GM21390 (cell line): ENCODE results near the gene GRP.
"Not testable (repeated sequence)": the region's sequence is repeated elsewhere in the genome, so short reads cannot be mapped to it uniquely, and the experiment has no call there.

ENCODE experiments used
- ATAC-seq: cut with Tn5 transposase; IDR thresholded peaks from one replicate; pipeline ENCODE4 v1.9.1; 2021; ENCODE audit not compliant: unreplicated experiment

GRP gene

DNA sequence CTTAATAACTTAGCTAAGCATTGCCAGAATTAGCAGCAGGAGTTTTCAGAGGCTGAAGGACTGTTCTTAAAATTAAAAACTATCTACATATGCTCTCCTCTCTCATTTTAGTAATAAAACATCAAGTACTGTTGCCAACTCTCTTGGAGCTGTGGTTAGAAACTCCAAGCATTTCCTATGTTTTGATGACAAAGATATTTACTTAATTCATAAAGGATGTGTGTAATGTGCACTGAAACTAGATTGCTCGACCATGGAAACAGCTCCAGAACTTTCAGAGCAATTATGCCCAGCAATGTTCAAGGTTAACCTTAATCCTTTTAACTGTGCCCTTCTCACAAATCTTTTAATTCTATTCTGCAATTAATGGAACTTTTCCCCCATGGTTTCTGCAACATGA lies 8.4 kb downstream of the GRP start:
- ATAC-seq = no peak

DNA sequence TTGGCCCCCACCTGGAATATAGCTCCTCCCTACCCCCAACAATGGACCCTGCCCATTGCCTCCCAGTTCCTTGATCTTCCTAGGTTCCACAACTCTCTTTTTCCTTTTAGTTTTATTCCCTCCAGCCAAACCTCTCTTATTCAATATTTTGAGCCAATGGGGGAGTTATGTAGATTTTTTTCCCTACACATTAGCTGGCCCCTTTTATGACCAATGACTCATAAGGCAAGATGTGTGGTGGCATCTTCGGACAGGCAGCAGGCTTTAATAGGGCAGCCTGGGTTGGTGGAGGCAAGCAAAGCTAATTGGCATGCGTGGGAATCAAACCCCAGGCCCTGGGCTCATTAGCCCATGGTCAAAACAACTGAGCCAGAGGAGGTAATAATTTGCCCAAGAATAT lies 9.2 kb downstream of the GRP start:
- ATAC-seq = no peak

DNA sequence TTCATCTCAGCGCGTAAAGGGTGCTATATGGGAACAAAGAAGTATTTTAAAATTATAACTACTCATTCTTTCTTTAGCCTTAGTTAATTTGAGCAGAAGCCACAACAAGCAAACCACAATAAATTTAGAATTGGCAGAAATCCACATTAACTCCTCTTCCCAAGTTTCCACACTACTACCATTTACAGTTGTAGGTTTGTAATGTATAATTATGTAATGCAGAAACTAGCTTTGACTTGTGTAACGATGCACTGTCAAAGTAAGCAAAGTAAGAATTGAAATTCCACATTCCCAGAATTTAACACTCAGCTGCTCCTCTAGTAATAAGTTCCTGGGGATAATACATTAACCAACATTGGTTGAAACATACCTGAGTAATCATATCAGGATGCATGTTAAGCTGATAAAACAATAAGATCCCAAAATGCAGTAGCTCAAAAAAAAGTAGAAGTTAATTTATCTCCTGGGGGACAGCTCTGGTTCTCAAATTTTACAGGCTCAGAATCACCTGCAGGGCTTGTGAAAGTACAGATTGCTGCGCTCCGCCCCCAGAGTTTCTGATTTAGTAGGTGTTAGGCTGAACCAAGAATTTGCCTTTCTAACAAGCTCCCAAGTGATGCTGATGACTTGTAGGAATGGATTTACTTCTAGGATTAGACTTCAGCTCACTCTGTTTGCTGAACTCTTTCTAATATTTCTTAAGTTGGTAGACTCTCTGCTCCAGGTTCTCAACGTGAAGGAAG lies 9.9 kb downstream of the GRP start:
- ATAC-seq = no peak

DNA sequence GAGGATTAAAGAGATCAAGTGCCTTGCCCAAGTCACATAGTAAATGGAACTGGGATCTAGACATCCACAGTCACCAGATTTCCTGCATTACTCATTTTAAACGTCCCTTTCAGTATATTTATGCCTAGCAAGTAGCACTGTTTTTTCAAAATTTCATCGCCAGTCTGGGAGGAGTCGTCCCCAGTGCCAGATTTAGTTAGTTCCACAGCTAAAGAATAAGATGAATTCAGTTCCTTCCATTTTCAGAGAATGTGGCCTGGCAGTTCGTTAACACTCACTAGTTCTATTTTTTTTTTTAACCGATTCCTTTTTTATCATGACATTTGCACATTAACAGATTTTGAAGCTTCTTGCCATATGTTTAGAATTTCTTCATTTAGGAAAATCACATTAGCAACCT lies 11.2 kb downstream of the GRP start:
- no peak for ATAC-seq

DNA sequence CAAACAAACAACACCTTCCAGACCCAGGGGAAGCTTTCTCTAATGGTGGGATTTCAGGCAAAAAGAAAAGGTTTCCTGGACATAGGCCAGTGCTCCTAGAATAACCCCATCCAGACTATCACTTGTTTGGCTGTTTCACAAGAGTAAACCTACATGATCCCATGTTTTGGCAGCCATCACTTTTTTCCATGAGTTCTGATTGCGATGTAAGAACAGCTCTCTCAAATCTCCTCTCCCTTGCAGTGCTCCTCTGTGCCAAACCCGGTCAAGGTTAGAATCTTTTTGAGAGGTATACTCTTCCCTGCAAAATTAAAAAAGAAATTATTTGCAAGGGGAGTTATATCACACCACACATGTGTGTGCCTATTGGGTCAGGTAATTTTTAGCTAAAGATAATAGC lies 11.9 kb downstream of the GRP start:
- ATAC-seq = no peak

DNA sequence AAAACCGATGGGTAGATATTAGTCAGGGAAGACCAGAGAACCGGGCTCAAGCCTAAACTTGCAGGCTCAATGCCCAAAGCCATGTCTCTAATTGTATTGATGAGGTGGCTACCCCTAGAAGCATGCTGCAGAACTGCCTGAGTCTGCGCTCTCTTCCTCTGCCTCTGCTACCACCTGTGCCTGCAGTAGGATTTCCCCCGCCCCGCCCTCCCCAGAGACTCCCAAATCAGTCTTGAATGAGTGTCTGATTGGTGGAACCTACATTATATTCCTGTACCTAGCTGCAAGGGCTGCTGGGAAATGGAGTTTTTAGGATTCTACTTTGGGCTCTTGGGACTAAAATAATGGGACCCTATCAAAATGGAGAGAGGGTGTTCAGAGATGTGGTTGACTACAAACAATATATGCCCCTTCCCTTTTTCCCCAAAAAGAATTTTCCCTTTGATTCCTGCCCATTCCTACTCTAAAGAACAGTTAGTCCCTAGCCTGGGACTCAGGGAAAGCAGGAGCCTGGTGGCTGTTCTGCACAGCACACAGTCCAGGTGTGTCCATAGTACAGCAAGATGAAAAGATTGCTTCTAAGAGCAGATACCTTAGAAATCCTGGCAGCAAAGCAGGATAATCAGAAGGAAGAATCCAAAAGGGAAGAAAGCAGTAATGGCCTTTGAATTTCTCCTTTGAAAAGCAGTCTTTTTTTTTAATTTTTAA lies 12.5 kb downstream of the GRP start:
- no peak for ATAC-seq

DNA sequence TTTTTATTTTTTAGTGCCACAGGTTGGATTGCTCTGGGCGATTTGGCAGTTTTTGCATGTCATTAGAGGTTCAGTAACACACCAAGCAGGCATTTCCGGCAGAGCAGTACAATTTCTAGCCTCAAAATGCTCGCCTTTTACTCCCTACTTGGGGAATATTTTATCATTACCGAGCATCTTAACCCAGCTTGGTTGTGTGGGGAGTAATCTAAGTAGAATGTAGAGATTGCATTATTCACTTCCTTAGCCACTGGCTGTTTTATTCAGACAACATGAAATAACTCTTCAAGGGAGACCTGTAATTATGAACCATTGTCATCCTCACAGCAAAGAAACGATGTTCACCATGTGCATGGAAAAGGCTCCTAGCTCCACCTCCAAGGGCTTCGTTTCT lies 13.1 kb downstream of the GRP start:
- ATAC-seq = no peak

DNA sequence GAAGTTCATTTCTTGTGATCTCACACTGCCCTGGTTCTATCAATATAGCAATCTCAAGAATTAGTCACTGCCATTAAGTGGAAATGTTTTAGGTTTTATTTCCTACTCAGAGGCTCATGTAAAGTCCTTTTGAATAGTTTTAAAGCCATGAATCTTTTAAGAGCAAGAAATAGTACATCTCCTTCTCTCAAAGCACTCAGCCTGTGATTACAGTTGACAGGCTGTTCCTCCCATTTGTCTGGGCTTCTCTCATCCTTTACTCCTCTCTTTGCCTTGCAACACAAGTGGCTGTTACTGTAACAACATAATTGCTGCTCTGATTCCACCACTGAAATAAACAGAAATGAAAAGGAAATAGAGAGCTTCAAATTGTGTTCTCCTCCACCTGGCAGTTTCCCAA lies 18.4 kb downstream of the GRP start:
- no peak for ATAC-seq

DNA sequence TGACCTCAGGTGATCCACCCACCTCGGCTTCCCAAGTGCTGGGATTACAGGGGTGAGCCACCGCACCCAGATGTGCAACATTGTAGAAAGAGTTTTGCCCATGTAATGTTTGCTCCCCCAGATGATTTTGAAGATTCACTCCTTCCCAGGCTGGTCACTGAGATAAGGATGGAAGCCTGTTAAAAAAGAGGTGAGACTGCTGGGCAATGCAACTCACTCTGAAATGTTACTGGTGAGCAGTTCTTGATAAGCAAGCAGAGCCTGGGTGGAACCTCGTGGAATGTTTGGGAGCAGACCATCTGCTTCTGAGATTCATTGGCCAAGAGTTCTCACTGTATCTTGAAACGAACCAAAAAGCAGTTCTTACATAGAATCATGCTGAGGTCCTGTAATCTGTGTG lies 19.7 kb downstream of the GRP start:
- no peak for ATAC-seq

DNA sequence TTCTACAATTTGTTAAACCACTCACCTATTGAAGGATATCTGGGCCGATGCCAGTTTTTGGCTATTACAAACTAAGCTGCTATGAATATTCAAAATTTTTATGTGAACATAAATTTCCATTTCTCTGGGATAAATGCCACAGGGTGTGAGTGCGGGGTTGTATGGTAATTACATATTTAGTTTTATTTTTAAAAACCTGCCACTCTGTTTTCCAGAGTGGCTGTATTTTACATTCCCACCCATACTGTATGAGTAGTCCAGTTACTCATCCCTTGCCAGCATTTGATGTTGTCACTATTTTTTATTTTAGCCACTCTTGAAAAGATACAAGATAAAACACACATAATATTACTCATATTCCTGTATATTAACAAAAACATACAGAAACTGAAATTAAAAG lies 22.9 kb downstream of the GRP start:
- ATAC-seq = no peak

DNA sequence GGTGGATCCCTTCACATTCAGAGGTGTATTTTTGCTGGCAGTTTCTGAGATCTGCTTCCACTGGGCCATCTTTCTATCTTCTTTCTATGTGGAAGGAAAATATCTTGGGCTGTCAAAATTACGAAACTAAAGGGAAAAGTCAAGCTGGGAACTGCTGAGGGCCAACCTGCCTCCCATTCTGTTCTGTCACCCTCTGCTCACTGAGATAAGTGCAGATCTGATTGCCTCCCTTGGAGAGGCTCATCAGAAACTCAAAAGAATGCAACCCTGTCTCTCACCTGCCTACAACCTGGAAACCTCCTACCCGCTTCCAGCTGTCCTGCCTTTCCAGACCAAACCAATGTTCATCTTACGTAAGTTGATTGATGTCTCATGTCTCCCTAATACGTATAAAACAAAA lies 26.8 kb downstream of the GRP start:
- ATAC-seq = no peak

DNA sequence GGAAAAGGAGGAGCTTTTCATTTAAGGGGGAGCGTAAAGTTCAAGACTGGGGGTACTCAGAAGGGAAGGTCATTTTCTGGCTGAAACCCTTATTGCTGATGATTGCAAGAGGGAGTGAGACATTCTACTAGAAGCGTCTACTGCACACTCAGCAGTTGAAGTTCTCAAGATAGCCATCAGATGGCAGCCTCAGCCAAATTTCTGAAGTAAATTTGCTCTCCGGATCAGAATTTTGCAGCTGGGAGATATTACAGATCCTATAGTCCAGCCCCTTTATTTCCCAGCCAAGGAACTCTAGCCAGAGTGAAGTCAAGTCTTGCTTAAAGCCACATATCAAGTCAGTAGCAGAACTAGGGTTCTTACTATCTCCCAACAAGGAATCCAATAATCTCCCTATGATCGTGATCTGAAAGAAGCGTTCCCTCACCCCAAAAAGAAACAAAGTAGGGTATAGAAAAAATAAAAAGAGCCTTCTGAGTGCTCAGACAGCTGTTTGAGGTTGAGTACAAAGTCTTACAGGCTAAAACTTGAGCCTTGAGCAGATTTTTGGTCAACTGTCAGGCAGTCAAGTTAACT lies 29.3 kb downstream of the GRP start:
- ATAC-seq = no peak

DNA sequence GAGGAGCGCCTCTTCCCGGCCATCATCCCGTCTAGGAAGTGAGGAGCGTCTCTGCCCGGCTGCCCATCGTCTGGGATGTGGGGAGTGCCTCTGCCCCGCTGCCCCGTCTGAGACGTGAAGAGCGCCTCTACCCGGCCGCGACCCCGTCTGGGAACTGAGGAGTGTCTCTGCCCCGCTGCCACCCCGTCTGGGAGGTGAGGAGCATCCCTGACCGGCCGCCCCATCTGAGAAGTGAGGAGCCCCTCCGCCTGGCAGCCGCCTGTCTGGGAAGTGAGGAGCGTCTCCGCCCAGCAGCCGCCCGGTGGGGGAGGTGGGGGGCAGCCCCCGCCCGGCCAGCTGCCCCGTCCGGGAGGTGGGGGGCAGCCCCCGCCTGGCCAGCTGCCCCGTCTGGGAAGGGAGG lies 35.5 kb downstream of the GRP start:
- not testable (repeated sequence) for ATAC-seq

DNA sequence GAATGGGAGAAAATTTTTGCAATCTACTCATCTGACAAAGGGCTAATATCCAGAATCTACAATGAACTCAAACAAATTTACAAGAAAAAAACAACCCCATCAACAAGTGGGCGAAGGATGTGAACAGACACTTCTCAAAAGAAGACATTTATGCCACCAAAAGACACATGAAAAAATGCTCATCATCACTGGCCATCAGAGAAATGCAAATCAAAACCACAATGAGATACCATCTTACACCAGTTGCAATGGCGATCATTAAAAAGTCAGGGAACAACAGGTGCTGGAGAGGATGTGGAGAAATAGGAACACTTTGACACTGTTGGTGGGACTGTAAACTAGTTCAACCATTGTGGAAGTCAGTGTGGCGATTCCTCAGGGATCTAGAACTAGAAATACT lies 41.9 kb downstream of the GRP start:
- not testable (repeated sequence) for ATAC-seq

DNA sequence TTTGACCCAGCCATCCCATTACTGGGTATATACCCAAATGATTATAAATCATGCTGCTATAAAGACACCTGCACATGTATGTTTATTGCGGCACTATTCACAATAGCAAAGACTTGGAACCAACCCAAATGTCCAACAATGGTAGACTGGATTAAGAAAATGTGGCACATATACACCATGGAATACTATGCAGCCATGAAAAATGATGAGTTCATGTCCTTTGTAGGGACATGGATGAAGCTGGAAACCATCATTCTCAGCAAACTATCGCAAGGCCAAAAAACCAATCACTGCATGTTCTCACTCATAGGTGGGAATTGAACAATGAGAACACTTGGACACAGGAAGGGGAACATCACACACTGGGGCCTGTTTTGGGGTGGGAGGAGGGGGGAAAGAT lies 42.3 kb downstream of the GRP start:
- ATAC-seq = not testable (repeated sequence)

DNA sequence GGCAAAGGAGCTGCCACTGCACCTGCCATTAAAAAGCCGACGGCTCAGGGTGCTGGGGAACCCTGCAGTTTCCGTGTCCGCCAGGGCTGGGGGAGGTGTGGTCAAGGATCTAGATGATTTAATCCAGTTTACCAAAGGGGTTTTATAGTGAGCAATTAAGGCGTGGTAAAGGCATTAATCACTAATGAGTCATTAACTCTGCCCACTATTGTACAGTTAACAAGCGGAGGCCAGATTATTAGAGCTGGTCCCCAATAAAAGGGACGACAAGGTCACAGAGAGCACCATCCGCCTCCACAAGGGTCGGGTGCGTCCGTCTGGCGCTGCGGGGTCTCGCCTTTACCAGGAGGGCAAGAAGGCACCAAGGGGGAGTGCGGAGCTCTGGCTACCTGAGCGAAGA lies 43.7 kb downstream of the GRP start:
- ATAC-seq = no peak

DNA sequence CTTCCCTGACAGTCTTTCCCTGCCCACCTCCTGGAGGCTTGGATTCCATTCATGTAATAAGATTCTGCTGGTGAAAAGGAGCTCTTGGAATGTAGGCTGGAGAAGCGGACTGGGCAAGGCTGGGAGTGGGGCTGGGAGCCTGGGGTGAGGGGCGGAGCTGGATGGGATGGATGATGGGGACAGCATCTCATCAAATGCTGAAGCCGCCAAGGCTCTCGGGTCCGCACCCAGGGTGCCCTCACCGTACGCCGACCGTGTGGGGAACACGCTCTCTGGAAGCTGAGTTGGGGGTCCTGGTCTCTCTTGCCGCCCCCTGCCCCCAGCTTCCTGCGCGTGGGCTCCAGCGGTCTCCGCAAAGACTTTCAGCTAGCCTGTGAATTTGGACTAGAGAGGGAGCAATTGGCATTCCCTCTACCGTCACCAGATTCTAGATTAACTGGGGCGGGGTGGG lies 44.2 kb downstream of the GRP start:
- no peak for ATAC-seq

DNA sequence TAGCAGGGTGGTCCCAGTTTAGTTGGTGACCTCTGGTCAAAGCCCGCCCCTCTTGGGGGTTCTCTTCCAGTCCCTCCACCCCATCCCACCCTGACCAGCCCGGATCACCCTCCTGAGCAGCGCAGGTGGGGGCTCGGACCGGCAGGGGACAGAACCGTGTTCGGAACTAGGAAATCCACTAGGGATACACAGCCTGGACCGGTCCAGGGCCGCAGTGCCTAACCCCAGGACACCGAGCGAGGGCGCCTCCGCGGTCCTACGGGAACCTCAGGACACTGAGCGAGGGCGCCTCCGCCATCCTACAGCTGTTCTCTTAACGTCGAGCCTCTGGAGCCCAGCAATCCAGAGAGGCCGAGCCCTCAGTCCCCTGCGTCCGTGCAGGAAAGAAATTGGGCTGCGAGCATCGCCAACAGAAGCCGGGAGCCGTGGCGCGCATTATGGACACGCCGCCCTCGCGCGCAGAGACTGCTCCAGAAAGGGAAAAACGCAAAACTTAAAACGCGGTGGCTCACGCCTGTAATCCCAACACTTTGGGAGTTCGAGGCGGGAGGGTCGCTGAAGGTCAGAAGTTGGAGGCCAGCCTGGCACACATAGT lies 44.8 kb downstream of the GRP start:
- no peak for ATAC-seq

DNA sequence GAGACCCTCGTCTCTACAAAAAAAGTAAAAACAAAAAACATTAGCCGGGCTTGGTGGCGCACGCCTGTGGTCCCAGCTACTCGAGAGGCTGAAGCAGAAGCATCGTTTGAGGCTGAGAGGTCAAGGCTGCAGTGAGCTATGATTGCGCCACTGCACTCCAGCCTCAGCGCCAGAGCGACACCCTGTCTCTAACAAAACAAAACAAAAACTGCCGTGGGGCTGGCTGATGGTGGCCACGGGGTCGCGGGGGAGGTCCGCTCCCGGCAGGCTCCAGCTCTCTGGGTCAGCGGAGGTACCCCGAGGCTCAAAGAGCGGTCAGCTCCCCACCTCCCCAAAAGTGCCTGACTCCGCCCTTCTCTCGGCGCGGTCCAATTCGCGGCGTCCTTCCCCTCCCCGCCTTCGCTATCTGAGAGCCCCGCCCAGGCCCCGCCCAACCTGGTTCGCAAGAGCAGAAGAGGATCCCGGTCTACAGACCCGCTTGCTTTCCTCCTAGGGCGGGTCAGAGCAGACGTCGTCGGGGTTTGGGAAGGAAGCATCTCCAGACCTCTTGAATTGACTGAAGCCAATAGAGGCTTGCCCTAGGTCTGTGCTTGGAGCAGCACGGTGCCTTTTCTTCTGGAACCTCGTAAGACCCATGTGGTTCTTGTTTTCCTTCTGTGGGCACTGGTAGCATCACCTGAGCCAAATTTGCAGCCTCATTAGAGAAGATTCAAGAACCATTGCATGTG lies 45.5 kb downstream of the GRP start:
- no peak for ATAC-seq

DNA sequence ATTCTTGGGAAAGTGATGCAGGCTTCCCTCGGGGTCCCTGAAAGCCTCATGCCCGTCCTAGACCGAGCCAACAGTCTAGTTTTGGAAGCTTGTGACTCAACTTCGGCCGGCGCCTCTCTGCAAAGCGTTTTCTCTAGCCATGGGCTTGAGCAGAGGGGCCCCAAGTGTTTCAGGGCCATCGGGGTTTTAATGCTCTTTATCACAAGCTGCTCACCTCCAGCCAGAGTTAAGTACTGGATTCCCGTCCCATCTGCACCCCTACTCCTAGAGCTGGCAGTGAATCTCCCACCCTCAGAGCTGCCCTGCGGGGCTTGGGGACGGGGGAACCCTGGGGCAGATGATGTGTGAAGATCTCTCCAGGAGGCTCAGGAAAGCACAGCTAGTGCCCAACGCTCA lies 46.0 kb downstream of the GRP start:
- no peak for ATAC-seq

DNA sequence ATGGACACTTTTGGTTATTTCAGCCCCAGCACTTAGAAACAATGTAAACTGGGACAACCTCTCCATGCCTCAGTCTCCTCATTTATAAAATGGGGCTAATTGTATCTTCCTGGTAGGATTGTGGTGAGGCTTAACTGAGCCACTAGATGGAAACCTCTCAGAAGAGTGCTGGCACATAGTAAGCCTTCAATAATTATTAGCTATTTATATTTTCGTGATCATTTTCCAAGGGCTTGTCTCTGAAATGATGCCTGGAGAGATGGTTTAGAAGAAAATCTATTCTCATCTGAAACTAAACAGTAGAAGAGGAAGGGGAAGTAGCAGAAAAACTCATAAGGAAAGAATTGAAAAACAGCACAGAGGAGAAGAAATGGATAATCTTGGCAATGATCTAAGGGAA lies 46.5 kb downstream of the GRP start:
- ATAC-seq = no peak
